HepG2 (cell line): ENCODE results near the gene HMGN4. TPM values are rescaled to one million over a fixed set of nuclear protein-coding genes. Genes with fewer than 3 reads are reported as not detected.
A peak's percentile ranks its signal among the peaks of the same experiment; 100 is the strongest.

Experiments used
- GTF2F1 ChIP-seq: fragments of 150-350 bp; IDR thresholded peaks from 2 replicates; pipeline ENCODE4 v1.6.1; 2014; ENCODE audit warnings: low read length
- HES4 ChIP-seq: sonication (generic); formaldehyde crosslinking; IDR thresholded peaks from 2 replicates; pipeline ENCODE4 v1.9.0; 2021; ENCODE audit warnings: mild to moderate bottlenecking, missing genetic modification reagents, borderline replicate concordance
- HNRNPLL ChIP-seq: fragments of 200-400 bp; formaldehyde crosslinking; IDR thresholded peaks from 2 replicates; pipeline ENCODE4 v1.6.1; 2017; ENCODE audit warnings: mild to moderate bottlenecking, low read depth, low read length; ENCODE audit not compliant: poor library complexity, severe bottlenecking
- HOXA3 ChIP-seq: sonication (generic); formaldehyde crosslinking; IDR thresholded peaks from 2 replicates; pipeline ENCODE4 v1.5.0; 2020; ENCODE audit warnings: missing genetic modification reagents
- MAZ ChIP-seq, 2 experiments: sonication (generic) in 1 of 2; formaldehyde crosslinking in 1 of 2; IDR thresholded peaks; 2 replicates each; pipeline versions ENCODE4 v1.5.0 to v1.6.1; 2012 to 2020; ENCODE audit warnings: low read depth in 2 of 2, mild to moderate bottlenecking in 2 of 2, borderline replicate concordance in 1 of 2, improper control_type of control experiment in 1 of 2, low read length in 1 of 2, missing genetic modification reagents in 1 of 2, moderate library complexity in 1 of 2
- MLX ChIP-seq: IDR thresholded peaks from 2 replicates; pipeline ENCODE4 v1.6.1; 2016
- PRPF4 ChIP-seq: fragments of 200-400 bp; formaldehyde crosslinking; IDR thresholded peaks from 2 replicates; pipeline ENCODE4 v1.6.1; 2016; ENCODE audit warnings: low read length, low read depth; ENCODE audit not compliant: poor library complexity, severe bottlenecking
- SP5 ChIP-seq: IDR thresholded peaks from 2 replicates; pipeline ENCODE4 v1.6.1; 2016; ENCODE audit warnings: low read depth, borderline replicate concordance
- ZBTB3 ChIP-seq: sonication (generic); formaldehyde crosslinking; IDR thresholded peaks from 2 replicates; pipeline ENCODE4 v1.4.0; 2020; ENCODE audit warnings: low read depth, mild to moderate bottlenecking, moderate library complexity, missing genetic modification reagents, borderline replicate concordance
- ZBTB33 ChIP-seq: sonication (generic); formaldehyde crosslinking; IDR thresholded peaks from 2 replicates; pipeline ENCODE4 v1.4.0; 2020; ENCODE audit warnings: missing genetic modification reagents
- polyA plus RNA-seq, 8 experiments: library from polyadenylated mRNA; depleted of rRNA in 3 of 8; stranded (reverse) in 7 of 8; unstranded in 1 of 8; fragments of >200 nt; fragmentation: Illumina TruSeq in 4 of 8; extraction: Trizol in 4 of 8; gene quantifications; 2 replicates each; pipeline versions ENCODE4 v1.2.1 to v1.2.3, GENCODE V29; 2011 to 2016; ENCODE audit warnings: low read depth in 4 of 8, missing spikeins in 1 of 8, mixed read lengths in 1 of 8; ENCODE audit not compliant: insufficient read depth in 1 of 8
- total RNA-seq, 5 experiments: library from RNA; depleted of rRNA; stranded (reverse); fragments of >200 nt; fragmentation: Illumina TruSeq; extraction: Trizol; gene quantifications; 2 replicates each; pipeline ENCODE4 v1.2.3, GENCODE V29; 2016; ENCODE audit warnings: low read depth in 1 of 5
- TF ChIP-seq, protein P1 (sequence below): sonication (generic); formaldehyde crosslinking; IDR thresholded peaks from 2 replicates; pipeline ENCODE4 v1.5.0; 2020; ENCODE audit warnings: mild to moderate bottlenecking, missing genetic modification reagents, moderate library complexity
- TF ChIP-seq, protein P2 (sequence below): sonication (generic); formaldehyde crosslinking; IDR thresholded peaks from 2 replicates; pipeline ENCODE4 v1.5.1; 2020; ENCODE audit warnings: mild to moderate bottlenecking, missing genetic modification reagents, moderate library complexity

Gene HMGN4
- total and polyA plus RNA-seq, 2 of the 13 experiments (the other 11 are each of a cell fraction or from before 2014, with no cell fraction given): 39.9 to 52.1 TPM

GRCh38 chr6:26521600-26522391 lies 16.4 kb upstream of the HMGN4 start (continued):
- TF ChIP-seq, protein P1, sequence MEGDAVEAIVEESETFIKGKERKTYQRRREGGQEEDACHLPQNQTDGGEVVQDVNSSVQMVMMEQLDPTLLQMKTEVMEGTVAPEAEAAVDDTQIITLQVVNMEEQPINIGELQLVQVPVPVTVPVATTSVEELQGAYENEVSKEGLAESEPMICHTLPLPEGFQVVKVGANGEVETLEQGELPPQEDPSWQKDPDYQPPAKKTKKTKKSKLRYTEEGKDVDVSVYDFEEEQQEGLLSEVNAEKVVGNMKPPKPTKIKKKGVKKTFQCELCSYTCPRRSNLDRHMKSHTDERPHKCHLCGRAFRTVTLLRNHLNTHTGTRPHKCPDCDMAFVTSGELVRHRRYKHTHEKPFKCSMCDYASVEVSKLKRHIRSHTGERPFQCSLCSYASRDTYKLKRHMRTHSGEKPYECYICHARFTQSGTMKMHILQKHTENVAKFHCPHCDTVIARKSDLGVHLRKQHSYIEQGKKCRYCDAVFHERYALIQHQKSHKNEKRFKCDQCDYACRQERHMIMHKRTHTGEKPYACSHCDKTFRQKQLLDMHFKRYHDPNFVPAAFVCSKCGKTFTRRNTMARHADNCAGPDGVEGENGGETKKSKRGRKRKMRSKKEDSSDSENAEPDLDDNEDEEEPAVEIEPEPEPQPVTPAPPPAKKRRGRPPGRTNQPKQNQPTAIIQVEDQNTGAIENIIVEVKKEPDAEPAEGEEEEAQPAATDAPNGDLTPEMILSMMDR (CRISPR knock-in tag): peak; percentile 43
- TF ChIP-seq GTF2F1 (no peak), HOXA3 (CRISPR knock-in tag) (peak; percentile 14; the same call in 1 of the 2 replicates), MAZ (IDR thresholded peaks at IDR 0.05; ENCODE audit: borderline replicate concordance, low read depth, low read length) (no peak), MAZ (CRISPR knock-in tag; IDR thresholded peaks at IDR 0.05; ENCODE audit: low read depth) (peak; percentile 7; the same call in 1 of the 2 replicates), HNRNPLL (peak; percentile 17), ZBTB3 (CRISPR knock-in tag) (no peak), HES4 (0 out of 2 replicates have a peak, but pooled peaks have one; percentile 48), SP5 (CRISPR knock-in tag) (0 out of 2 replicates have a peak, but pooled peaks have one; percentile 23), PRPF4 (peak; percentile 9), ZBTB33 (CRISPR knock-in tag) (peak; percentile 98), MLX (CRISPR knock-in tag) (no peak)
- TF ChIP-seq, protein P2, sequence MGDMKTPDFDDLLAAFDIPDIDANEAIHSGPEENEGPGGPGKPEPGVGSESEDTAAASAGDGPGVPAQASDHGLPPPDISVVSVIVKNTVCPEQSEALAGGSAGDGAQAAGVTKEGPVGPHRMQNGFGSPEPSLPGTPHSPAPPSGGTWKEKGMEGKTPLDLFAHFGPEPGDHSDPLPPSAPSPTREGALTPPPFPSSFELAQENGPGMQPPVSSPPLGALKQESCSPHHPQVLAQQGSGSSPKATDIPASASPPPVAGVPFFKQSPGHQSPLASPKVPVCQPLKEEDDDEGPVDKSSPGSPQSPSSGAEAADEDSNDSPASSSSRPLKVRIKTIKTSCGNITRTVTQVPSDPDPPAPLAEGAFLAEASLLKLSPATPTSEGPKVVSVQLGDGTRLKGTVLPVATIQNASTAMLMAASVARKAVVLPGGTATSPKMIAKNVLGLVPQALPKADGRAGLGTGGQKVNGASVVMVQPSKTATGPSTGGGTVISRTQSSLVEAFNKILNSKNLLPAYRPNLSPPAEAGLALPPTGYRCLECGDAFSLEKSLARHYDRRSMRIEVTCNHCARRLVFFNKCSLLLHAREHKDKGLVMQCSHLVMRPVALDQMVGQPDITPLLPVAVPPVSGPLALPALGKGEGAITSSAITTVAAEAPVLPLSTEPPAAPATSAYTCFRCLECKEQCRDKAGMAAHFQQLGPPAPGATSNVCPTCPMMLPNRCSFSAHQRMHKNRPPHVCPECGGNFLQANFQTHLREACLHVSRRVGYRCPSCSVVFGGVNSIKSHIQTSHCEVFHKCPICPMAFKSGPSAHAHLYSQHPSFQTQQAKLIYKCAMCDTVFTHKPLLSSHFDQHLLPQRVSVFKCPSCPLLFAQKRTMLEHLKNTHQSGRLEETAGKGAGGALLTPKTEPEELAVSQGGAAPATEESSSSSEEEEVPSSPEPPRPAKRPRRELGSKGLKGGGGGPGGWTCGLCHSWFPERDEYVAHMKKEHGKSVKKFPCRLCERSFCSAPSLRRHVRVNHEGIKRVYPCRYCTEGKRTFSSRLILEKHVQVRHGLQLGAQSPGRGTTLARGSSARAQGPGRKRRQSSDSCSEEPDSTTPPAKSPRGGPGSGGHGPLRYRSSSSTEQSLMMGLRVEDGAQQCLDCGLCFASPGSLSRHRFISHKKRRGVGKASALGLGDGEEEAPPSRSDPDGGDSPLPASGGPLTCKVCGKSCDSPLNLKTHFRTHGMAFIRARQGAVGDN (CRISPR knock-in tag): peak; percentile 38; the same call in 1 of the 2 replicates
